HepG2 (cell line): ENCODE measurements around the gene ADCK2. TPM values are rescaled to one million over a fixed set of nuclear protein-coding genes. Genes with fewer than 3 reads are reported as not detected.

Experiments
- ATAC-seq: fragments of 200-7000 bp; cut with Tn5 transposase; 3 replicates; pipeline ENCODE4 v1.9.1; 2020; ENCODE audit warnings: mild to moderate bottlenecking, moderate library complexity
- BruUV-seq: library from RNA; stranded (reverse); fragments of 400-500 nt; replicated peaks from 2 replicates; lab custom pipeline; 2021; lab: Mats Ljungman, UMichigan
- CTCF ChIA-PET: fragments of 300-600 bp; formaldehyde crosslinking; extraction: SDS; loops from one replicate; lab custom pipeline; 2021; ENCODE audit warnings: low total read pairs, inconsistent platforms, low intra/inter-chr PET ratio; lab: Yijun Ruan, JAX
- POLR2A ChIA-PET: fragments of 350-600 bp; sonication (Branson Sonifier 250); formaldehyde crosslinking; loops from one replicate; lab custom pipeline; 2020; ENCODE audit warnings: antibody characterized with exemption, inconsistent platforms; lab: Yijun Ruan, JAX
- DNase-seq: peaks from one replicate; pipeline ENCODE4 v3.0.0-alpha.2; 2015; ENCODE audit warnings: low spot score
- FAIRE-seq: peaks from 3 replicates; lab custom pipeline; 2011; peaks lifted over from hg19 to GRCh38; lab: Jason Lieb, UNC
- H2AFZ ChIP-seq: one replicate; pipeline ENCODE4 v1.6.1; 2011; ENCODE audit warnings: low read length, inconsistent platforms
- H3K27ac ChIP-seq: fragments of 300-600 bp; 3 replicates; pipeline ENCODE4 v1.8.0; 2011; ENCODE audit warnings: mixed run types, mild to moderate bottlenecking, mixed read lengths, low read length, inconsistent platforms; ENCODE audit not compliant: insufficient read depth; ENCODE audit errors: extremely low read length
- H3K27me3 ChIP-seq, 2 experiments: fragments of 200-600 bp in 1 of 2; 2 replicates in 1 of 2; 3 replicates in 1 of 2; pipeline versions ENCODE4 v1.6.0 to v1.8.0; 2011; ENCODE audit warnings: low read length in 2 of 2, mild to moderate bottlenecking in 2 of 2, moderate library complexity in 2 of 2, inconsistent platforms in 1 of 2; ENCODE audit not compliant: insufficient read depth in 2 of 2, control insufficient read depth in 1 of 2
- H3K36me3 ChIP-seq, 2 experiments: fragments of 200-600 bp in 1 of 2; replicated peaks in 1 of 2; 2 replicates in 1 of 2; 3 replicates in 1 of 2; pipeline versions ENCODE4 v1.5.1 to v1.8.0; 2011; ENCODE audit warnings: low read length in 2 of 2, inconsistent platforms in 1 of 2; ENCODE audit not compliant: insufficient read depth in 2 of 2, control insufficient read depth in 1 of 2
- H3K4me1 ChIP-seq: 2 replicates; pipeline ENCODE4 v1.5.1; 2012; ENCODE audit warnings: low read length, inconsistent platforms; ENCODE audit not compliant: insufficient read depth
- H3K4me2 ChIP-seq: 2 replicates; pipeline ENCODE4 v1.6.0; 2011; ENCODE audit warnings: low read depth, low read length, inconsistent platforms
- H3K4me3 ChIP-seq, 3 experiments: fragments of 200-600 bp in 1 of 3; sonication (generic), shearing (Covaris generic) in 1 of 3; replicated peaks in 1 of 3; 2 replicates each; pipeline ENCODE4 v1.5.1; 2011 to 2016; ENCODE audit warnings: low read length in 3 of 3, inconsistent platforms in 2 of 3, low read depth in 2 of 3, mild to moderate bottlenecking in 2 of 3, control low read depth in 1 of 3, mixed read lengths in 1 of 3; ENCODE audit not compliant: insufficient read depth in 1 of 3
- H3K79me2 ChIP-seq: one replicate; pipeline ENCODE4 v1.6.1; 2011; ENCODE audit warnings: low read length, inconsistent platforms; ENCODE audit not compliant: insufficient read depth
- H3K9ac ChIP-seq: 2 replicates; pipeline ENCODE4 v1.6.0; 2011; ENCODE audit warnings: mild to moderate bottlenecking, low read depth, low read length, inconsistent platforms; ENCODE audit not compliant: insufficient read depth
- H3K9me3 ChIP-seq: 2 replicates; pipeline ENCODE4 v1.5.1; 2012; ENCODE audit warnings: mild to moderate bottlenecking, low read length
- H4K20me1 ChIP-seq: 2 replicates; pipeline ENCODE4 v1.6.0; 2011; ENCODE audit warnings: inconsistent platforms, mild to moderate bottlenecking, low read length, moderate library complexity; ENCODE audit not compliant: insufficient read depth
- HOXA7 ChIP-seq: sonication (generic); formaldehyde crosslinking; IDR thresholded peaks from 2 replicates; pipeline ENCODE4 v1.8.1; 2022; ENCODE audit warnings: mild to moderate bottlenecking, missing genetic modification reagents, moderate library complexity
- ONECUT2 ChIP-seq: sonication (generic); formaldehyde crosslinking; IDR thresholded peaks from 2 replicates; pipeline ENCODE4 v1.4.0; 2020; ENCODE audit warnings: missing genetic modification reagents
- PHB2 ChIP-seq: fragments of 450-650 bp; IDR thresholded peaks from 2 replicates; pipeline ENCODE4 v1.6.1; 2018; ENCODE audit not compliant: partially characterized antibody
- SMAD9 ChIP-seq: sonication (generic); formaldehyde crosslinking; IDR thresholded peaks from 2 replicates; pipeline ENCODE4 v1.5.1; 2020; ENCODE audit warnings: mild to moderate bottlenecking, missing genetic modification reagents
- ZNF629 ChIP-seq: sonication (generic); formaldehyde crosslinking; conservative IDR thresholded peaks from 2 replicates; pipeline ENCODE4 v1.5.0; 2020; ENCODE audit warnings: missing genetic modification reagents
- WGBS: methylation state at CpG from one replicate; pipeline ENCODE4 v1.1.6; 2017; ENCODE audit warnings: low lambda C conversion rate; 5-methylcytosine and 5-hydroxymethylcytosine counted together
- in situ Hi-C: cut with HindIII; loops from 2 replicates; pipeline ENCODE4 v1.10.0; 2017; ENCODE audit warnings: low pct_unique_long_range_greater_than_20kb; ENCODE audit not compliant: extremely low pct_ligation_motif_present
- intact Hi-C: fragments of 100-400 bp; cut with micrococcal nuclease; formaldehyde crosslinking; loops from one replicate; pipeline ENCODE4 v1.10.0; 2022; ENCODE audit not compliant: unreplicated experiment
- polyA plus RNA-seq, 8 experiments: library from polyadenylated mRNA; depleted of rRNA in 3 of 8; stranded (reverse) in 7 of 8; unstranded in 1 of 8; fragments of >200 nt; fragmentation: Illumina TruSeq in 4 of 8; extraction: Trizol in 4 of 8; gene quantifications; 2 replicates each; pipeline versions ENCODE4 v1.2.1 to v1.2.3, GENCODE V29; 2011 to 2016; ENCODE audit warnings: low read depth in 4 of 8, missing spikeins in 1 of 8, mixed read lengths in 1 of 8; ENCODE audit not compliant: insufficient read depth in 1 of 8
- total RNA-seq, 5 experiments: library from RNA; depleted of rRNA; stranded (reverse); fragments of >200 nt; fragmentation: Illumina TruSeq; extraction: Trizol; gene quantifications; 2 replicates each; pipeline ENCODE4 v1.2.3, GENCODE V29; 2016; ENCODE audit warnings: low read depth in 1 of 5
- TF ChIP-seq, protein P1 (sequence below): sonication (generic); formaldehyde crosslinking; IDR thresholded peaks from 2 replicates; pipeline ENCODE4 v1.4.0; 2020; ENCODE audit warnings: missing genetic modification reagents, borderline replicate concordance
- TF ChIP-seq, protein P2 (sequence below): fragments of 450-650 bp; IDR thresholded peaks from 2 replicates; pipeline ENCODE4 v1.6.1; 2017
- TF ChIP-seq, protein P3 (sequence below): sonication (generic); formaldehyde crosslinking; IDR thresholded peaks from 2 replicates; pipeline ENCODE4 v1.5.1; 2020; ENCODE audit warnings: mild to moderate bottlenecking, missing genetic modification reagents, moderate library complexity

The ADCK2 gene
- total and polyA plus RNA-seq, 2 of the 13 experiments (the other 11 are each of a cell fraction or from before 2014, with no cell fraction given), result 8.6 to 18.8 TPM

DNA sequence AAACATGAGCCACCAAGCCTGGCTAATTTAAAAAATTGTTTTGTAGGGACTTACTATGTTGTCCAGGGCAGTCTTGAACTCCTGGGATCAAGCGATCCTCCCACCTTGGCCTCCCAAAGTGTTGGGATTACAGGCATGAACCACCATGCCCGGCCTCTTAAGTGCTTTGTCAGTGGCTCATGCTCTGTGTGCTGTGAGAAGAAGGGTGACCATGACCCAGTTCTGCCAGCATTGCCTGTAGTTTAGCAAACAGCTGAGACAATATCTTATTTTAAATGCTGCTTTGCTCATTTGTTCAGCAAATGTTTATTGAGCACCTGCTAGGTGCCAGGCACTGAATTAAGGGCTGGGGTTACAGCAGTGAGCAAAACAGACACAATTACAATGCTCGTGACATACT is 9.0 kb downstream of the ADCK2 start:
- Histone ChIP-seq H3K4me3 (no peak overlapping the region), H3K9ac (no peak overlapping the region), H3K79me2 (no peaks in the 10 kb centered on the region), H3K36me3 (peaks cover 1 to 10% of the 10 kb centered on the region in 2 experiments; a peak in 2 of 5 replicates), H3K9me3 (no peaks in the 10 kb centered on the region), H3K4me1 (peaks cover 6% of the 10 kb centered on the region; the same call in 1 of the 2 replicates), H3K4me2 (no peak overlapping the region), H4K20me1 (no peaks in the 10 kb centered on the region), H3K27me3 (no peaks in the 10 kb centered on the region), H3K27ac (no peak overlapping the region), H2AFZ (no peak overlapping the region)
- 100% methylated on average over 3 of the region's 3 CpGs for WGBS
- FAIRE-seq (no peak), ATAC-seq (no peak), DNase-seq (no peak)
- intact Hi-C loops (no loop called here), in situ Hi-C loops (loop anchor here (25.0 kb wide), 1 partner anchor 331 kb away; the partner anchor contains the start of gene MRPS33)
- TF ChIP-seq ZNF629 (CRISPR knock-in tag) (no peak), SMAD9 (no peak), HOXA7 (CRISPR knock-in tag) (no peak), PHB2 (no peak), ONECUT2 (no peak)
- TF ChIP-seq, protein P1, sequence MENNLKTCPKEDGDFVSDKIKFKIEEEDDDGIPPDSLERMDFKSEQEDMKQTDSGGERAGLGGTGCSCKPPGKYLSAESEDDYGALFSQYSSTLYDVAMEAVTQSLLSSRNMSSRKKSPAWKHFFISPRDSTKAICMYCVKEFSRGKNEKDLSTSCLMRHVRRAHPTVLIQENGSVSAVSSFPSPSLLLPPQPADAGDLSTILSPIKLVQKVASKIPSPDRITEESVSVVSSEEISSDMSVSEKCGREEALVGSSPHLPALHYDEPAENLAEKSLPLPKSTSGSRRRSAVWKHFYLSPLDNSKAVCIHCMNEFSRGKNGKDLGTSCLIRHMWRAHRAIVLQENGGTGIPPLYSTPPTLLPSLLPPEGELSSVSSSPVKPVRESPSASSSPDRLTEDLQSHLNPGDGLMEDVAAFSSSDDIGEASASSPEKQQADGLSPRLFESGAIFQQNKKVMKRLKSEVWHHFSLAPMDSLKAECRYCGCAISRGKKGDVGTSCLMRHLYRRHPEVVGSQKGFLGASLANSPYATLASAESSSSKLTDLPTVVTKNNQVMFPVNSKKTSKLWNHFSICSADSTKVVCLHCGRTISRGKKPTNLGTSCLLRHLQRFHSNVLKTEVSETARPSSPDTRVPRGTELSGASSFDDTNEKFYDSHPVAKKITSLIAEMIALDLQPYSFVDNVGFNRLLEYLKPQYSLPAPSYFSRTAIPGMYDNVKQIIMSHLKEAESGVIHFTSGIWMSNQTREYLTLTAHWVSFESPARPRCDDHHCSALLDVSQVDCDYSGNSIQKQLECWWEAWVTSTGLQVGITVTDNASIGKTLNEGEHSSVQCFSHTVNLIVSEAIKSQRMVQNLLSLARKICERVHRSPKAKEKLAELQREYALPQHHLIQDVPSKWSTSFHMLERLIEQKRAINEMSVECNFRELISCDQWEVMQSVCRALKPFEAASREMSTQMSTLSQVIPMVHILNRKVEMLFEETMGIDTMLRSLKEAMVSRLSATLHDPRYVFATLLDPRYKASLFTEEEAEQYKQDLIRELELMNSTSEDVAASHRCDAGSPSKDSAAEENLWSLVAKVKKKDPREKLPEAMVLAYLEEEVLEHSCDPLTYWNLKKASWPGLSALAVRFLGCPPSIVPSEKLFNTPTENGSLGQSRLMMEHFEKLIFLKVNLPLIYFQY (CRISPR knock-in tag), result no peak
- TF ChIP-seq, protein P2, sequence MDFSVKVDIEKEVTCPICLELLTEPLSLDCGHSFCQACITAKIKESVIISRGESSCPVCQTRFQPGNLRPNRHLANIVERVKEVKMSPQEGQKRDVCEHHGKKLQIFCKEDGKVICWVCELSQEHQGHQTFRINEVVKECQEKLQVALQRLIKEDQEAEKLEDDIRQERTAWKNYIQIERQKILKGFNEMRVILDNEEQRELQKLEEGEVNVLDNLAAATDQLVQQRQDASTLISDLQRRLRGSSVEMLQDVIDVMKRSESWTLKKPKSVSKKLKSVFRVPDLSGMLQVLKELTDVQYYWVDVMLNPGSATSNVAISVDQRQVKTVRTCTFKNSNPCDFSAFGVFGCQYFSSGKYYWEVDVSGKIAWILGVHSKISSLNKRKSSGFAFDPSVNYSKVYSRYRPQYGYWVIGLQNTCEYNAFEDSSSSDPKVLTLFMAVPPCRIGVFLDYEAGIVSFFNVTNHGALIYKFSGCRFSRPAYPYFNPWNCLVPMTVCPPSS, result no peak
- TF ChIP-seq, protein P3, sequence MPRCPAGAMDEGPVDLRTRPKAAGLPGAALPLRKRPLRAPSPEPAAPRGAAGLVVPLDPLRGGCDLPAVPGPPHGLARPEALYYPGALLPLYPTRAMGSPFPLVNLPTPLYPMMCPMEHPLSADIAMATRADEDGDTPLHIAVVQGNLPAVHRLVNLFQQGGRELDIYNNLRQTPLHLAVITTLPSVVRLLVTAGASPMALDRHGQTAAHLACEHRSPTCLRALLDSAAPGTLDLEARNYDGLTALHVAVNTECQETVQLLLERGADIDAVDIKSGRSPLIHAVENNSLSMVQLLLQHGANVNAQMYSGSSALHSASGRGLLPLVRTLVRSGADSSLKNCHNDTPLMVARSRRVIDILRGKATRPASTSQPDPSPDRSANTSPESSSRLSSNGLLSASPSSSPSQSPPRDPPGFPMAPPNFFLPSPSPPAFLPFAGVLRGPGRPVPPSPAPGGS (CRISPR knock-in tag), result no peak
- ChIA-PET CTCF (no interaction called here), POLR2A (no interaction called here)
- BruUV-seq, result no TSS peak
